PC-3 (cell line): ENCODE data around the gene RPS6KA3. TPM values are rescaled to one million over a fixed set of nuclear protein-coding genes. Genes with fewer than 3 reads are reported as not detected.

Source experiments
- ATAC-seq: fragments of 200-7000 bp; cut with Tn5 transposase; 2 replicates; pipeline ENCODE4 v1.9.1; 2020; ENCODE audit warnings: mild to moderate bottlenecking, moderate library complexity
- BruUV-seq: library from RNA; stranded (reverse); fragments of 400-500 nt; replicated peaks from 2 replicates; lab custom pipeline; 2021; lab: Mats Ljungman, UMichigan
- CTCF ChIA-PET: fragments of 300-600 bp; sonication (Branson Sonifier 250); formaldehyde crosslinking; loops from one replicate; lab custom pipeline; 2022; ENCODE audit warnings: antibody characterized with exemption; lab: Charles Lee
- POLR2A ChIA-PET: fragments of 300-600 bp; sonication (Branson Sonifier 250); formaldehyde crosslinking; loops from one replicate; lab custom pipeline; 2022; ENCODE audit warnings: antibody characterized with exemption; ENCODE audit not compliant: unreplicated experiment; lab: Charles Lee
- DNase-seq: peaks from one replicate; pipeline ENCODE4 v3.0.0-alpha.2; 2015
- H2AFZ ChIP-seq: fragments of 300-600 bp; sonication (generic); 2 replicates; pipeline ENCODE4 v1.6.0; 2016; ENCODE audit warnings: antibody characterized with exemption, low read length
- H3F3A ChIP-seq: fragments of 300-600 bp; sonication (generic); one replicate; pipeline ENCODE4 v1.6.0; 2017; ENCODE audit warnings: antibody characterized with exemption, low read length, control low read depth, mild to moderate bottlenecking; ENCODE audit not compliant: unreplicated experiment
- H3K27ac ChIP-seq: fragments of 300-600 bp; sonication (generic); 2 replicates; pipeline ENCODE4 v1.5.1; 2016; ENCODE audit warnings: mild to moderate bottlenecking, low read length
- H3K27me3 ChIP-seq: fragments of 300-600 bp; sonication (generic); 2 replicates; pipeline ENCODE4 v1.6.1; 2016; ENCODE audit warnings: low read length, mixed read lengths
- H3K36me3 ChIP-seq: fragments of 300-600 bp; sonication (generic); 2 replicates; pipeline ENCODE4 v1.6.1; 2016; ENCODE audit warnings: low read depth, mixed run types, low read length, mixed read lengths
- H3K4me1 ChIP-seq: fragments of 300-600 bp; sonication (generic); 2 replicates; pipeline ENCODE4 v1.5.1; 2016; ENCODE audit warnings: low read length; ENCODE audit not compliant: insufficient read depth
- H3K4me2 ChIP-seq: fragments of 300-600 bp; sonication (generic); 2 replicates; pipeline ENCODE4 v1.6.0; 2016; ENCODE audit warnings: low read length
- H3K4me3 ChIP-seq: fragments of 300-600 bp; sonication (generic); 2 replicates; pipeline ENCODE4 v1.5.1; 2016; ENCODE audit warnings: mild to moderate bottlenecking, low read length, mixed read lengths
- H3K79me2 ChIP-seq: fragments of 300-600 bp; sonication (generic); 2 replicates; pipeline ENCODE4 v1.6.1; 2017; ENCODE audit warnings: low read length, mixed read lengths
- H3K9ac ChIP-seq: fragments of 300-600 bp; sonication (generic); 2 replicates; pipeline ENCODE4 v1.6.0; 2016; ENCODE audit warnings: mild to moderate bottlenecking, low read length
- H3K9me2 ChIP-seq: fragments of 300-600 bp; sonication (generic); replicated peaks from 2 replicates; pipeline ENCODE4 v1.6.1; 2016; ENCODE audit warnings: mixed run types, low read length, mixed read lengths
- H3K9me3 ChIP-seq: fragments of 300-600 bp; sonication (generic); 2 replicates; pipeline ENCODE4 v1.6.1; 2016; ENCODE audit warnings: low read length, mixed read lengths
- H4K20me1 ChIP-seq: fragments of 300-600 bp; sonication (generic); 2 replicates; pipeline ENCODE4 v1.6.1; 2016; ENCODE audit warnings: low read length, mixed read lengths
- CTCF ChIP-seq: fragments of 300-600 bp; sonication (generic); conservative IDR thresholded peaks from 2 replicates; pipeline ENCODE4 v1.5.1; 2017; ENCODE audit warnings: antibody characterized with exemption, low read depth, mild to moderate bottlenecking, low read length
- EZH2 ChIP-seq: fragments of 300-600 bp; sonication (generic); IDR thresholded peaks from one replicate; pipeline ENCODE4 v1.6.1; 2017; ENCODE audit warnings: antibody characterized with exemption, mild to moderate bottlenecking, low read length; ENCODE audit not compliant: unreplicated experiment
- EZH2phosphoT487 ChIP-seq: fragments of 300-600 bp; sonication (generic); IDR thresholded peaks from 2 replicates; pipeline ENCODE4 v1.6.1; 2018; ENCODE audit warnings: mild to moderate bottlenecking, antibody characterized with exemption, low read length, borderline replicate concordance
- intact Hi-C: fragments of 100-400 bp; cut with micrococcal nuclease; formaldehyde crosslinking; loops from 2 replicates; pipeline ENCODE4 v1.9.0; 2023
- total RNA-seq: library from RNA; depleted of rRNA; stranded (reverse); fragments of >200 nt; gene quantifications from 2 replicates; pipeline ENCODE4 v1.2.3, GENCODE V29; 2014

Gene RPS6KA3
- total RNA-seq, 1 experiment from 2014 or later = 22.8 TPM

GRCh38 chrX:20139966-20140365 lies 126.7 kb downstream of the RPS6KA3 start:
- no peak for TF ChIP-seq CTCF
- no peak for TF ChIP-seq EZH2phosphoT487
- TF ChIP-seq EZH2 = no peak
- intact Hi-C loops = no loop called here
- ChIA-PET CTCF (interaction anchor here (0.5 kb wide), 1 partner anchor 63 kb away, joined by 5 read pairs; no protein-coding TSS in a partner anchor), POLR2A (no interaction called here)
- H3K27ac ChIP-seq = no peak overlapping the region
- no peaks in the 10 kb centered on the region for H3K9me3 ChIP-seq
- 0 out of 2 replicates have a peak, but pooled peaks have one; percentile 1 for ATAC-seq
- peak; percentile 43 for DNase-seq
- H3K4me3 ChIP-seq = peak overlapping the region; percentile 100
- peak overlapping the region; percentile 96; the same call in 1 of the 2 replicates for H3K9ac ChIP-seq
- peaks cover 64% of the 10 kb centered on the region for H3K79me2 ChIP-seq
- H4K20me1 ChIP-seq = peaks cover 50% of the 10 kb centered on the region
- H3K36me3 ChIP-seq = peaks cover 50% of the 10 kb centered on the region
- H3K4me2 ChIP-seq = peak overlapping the region; percentile 98
- no peaks in the 10 kb centered on the region for H3F3A ChIP-seq
- no peaks in the 10 kb centered on the region for H3K27me3 ChIP-seq
- peaks cover 34% of the 10 kb centered on the region for H3K4me1 ChIP-seq
- H2AFZ ChIP-seq = no peak overlapping the region
- no TSS peak for BruUV-seq
- H3K9me2 ChIP-seq = no peaks in the 10 kb centered on the region

- H3K9me3 ChIP-seq = no peaks in the 10 kb centered on the region
- BruUV-seq = no TSS peak
- TF ChIP-seq EZH2phosphoT487 = no peak
- no peak for TF ChIP-seq CTCF
- no peak for TF ChIP-seq EZH2
- H3K27me3 ChIP-seq = no peaks in the 10 kb centered on the region
- H3F3A ChIP-seq = no peaks in the 10 kb centered on the region
- no peak overlapping the region for H3K4me3 ChIP-seq
- ChIA-PET CTCF (no interaction called here), POLR2A (no interaction called here)
- H3K9ac ChIP-seq = no peak overlapping the region
- peaks cover 82% of the 10 kb centered on the region for H3K36me3 ChIP-seq
- peaks cover 56% of the 10 kb centered on the region for H4K20me1 ChIP-seq
- DNase-seq = no peak
- H3K4me1 ChIP-seq = peaks cover 23% of the 10 kb centered on the region
- ATAC-seq = no peak
- H3K79me2 ChIP-seq = peaks cover 63% of the 10 kb centered on the region
- H3K4me2 ChIP-seq = no peak overlapping the region
- no peak overlapping the region for H3K27ac ChIP-seq
- no peaks in the 10 kb centered on the region for H3K9me2 ChIP-seq
- H2AFZ ChIP-seq = no peak overlapping the region
- intact Hi-C loops = no loop called here
These were observed 130.8 kb downstream of the RPS6KA3 start for GRCh38 chrX:20135944-20136343.

GRCh38 chrX:20132666-20133065 lies 134.0 kb downstream of the RPS6KA3 start:
- no TSS peak for BruUV-seq
- Histone ChIP-seq H3K9me3 (no peaks in the 10 kb centered on the region), H3K9me2 (no peaks in the 10 kb centered on the region), H3K4me2 (no peak overlapping the region), H3K4me3 (no peak overlapping the region), H3K4me1 (peaks cover 5% of the 10 kb centered on the region; the same call in 1 of the 2 replicates), H4K20me1 (peaks cover 37% of the 10 kb centered on the region), H3K79me2 (peaks cover 33% of the 10 kb centered on the region), H3K27me3 (no peaks in the 10 kb centered on the region), H3K36me3 (peaks cover 78% of the 10 kb centered on the region), H3F3A (peaks cover 9% of the 10 kb centered on the region), H2AFZ (no peak overlapping the region), H3K27ac (no peak overlapping the region), H3K9ac (no peak overlapping the region)
- no peak for DNase-seq
- ATAC-seq = no peak
- ChIA-PET POLR2A (no interaction called here), CTCF (no interaction called here)
- intact Hi-C loops = no loop called here
- no peak for TF ChIP-seq EZH2phosphoT487
- no peak for TF ChIP-seq EZH2
